Activated CD8-positive, alpha-beta memory T cell treated with anti-CD3 and anti-CD28 coated beads for 36 hours (primary cell): Measurements from ENCODE around the gene SMYD3. TPM values are rescaled to one million over a fixed set of nuclear protein-coding genes. Genes with fewer than 3 reads are reported as not detected.

Experiments
- CTCF ChIA-PET: fragments of 350-600 bp; sonication (Branson Sonifier 250); formaldehyde crosslinking; loops from one replicate; lab custom pipeline; 2021; ENCODE audit warnings: antibody characterized with exemption; lab: Charles Lee
- POLR2A ChIA-PET: fragments of 350-600 bp; sonication (Branson Sonifier 250); formaldehyde crosslinking; loops from one replicate; lab custom pipeline; 2021; ENCODE audit warnings: antibody characterized with exemption; lab: Charles Lee
- total RNA-seq, 2 experiments: library from RNA; stranded (reverse); gene quantifications; one replicate each; pipeline ENCODE4 v1.2.3, GENCODE V29; 2021

SMYD3 gene
- total RNA-seq, 2 experiments from 2014 or later = 17.6 to 20.5 TPM

DNA sequence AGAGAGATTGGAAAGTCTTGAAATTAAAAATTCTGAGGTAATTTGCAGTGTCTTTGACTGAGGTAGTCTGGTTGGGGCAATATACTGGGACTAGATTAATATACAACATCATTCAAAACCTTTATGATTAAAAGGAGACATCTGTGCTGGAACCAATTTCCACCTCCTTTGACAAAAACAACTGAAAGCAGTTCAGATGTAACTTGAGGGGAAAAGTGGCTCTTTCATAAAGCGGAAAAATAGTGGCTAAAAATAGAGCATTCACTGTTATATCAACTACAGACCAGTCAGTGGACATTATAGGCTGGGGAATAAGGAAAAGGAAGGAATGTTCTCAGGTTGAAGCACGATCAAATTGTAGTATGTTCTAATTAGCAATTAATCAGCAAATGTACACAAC is 635.9 kb downstream of the SMYD3 start:
- CTCF ChIA-PET = no interaction called here

DNA sequence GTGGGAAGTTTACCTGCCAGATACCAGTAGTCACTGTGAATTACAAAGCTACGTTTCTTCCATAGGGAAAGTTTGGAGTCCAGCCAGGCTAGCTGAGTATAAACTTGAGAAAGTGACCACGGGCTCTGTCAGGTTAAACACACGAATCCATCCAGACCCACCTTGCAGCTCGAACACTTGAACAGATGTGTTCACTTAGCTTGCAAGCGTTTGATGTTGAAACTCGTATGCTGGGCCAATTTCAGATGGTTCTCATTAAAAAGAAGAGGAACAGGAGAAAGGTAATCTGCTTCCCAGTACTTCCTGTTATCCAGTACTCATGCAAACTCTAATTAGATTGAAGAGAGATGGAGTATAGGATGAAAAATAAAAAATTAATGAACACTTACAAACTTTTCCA is 636.4 kb downstream of the SMYD3 start:
- ChIA-PET POLR2A (no interaction called here), CTCF (no interaction called here)

More for the DNA sequence above, 635.9 kb downstream of the SMYD3 start:
- POLR2A ChIA-PET = no interaction called here

DNA sequence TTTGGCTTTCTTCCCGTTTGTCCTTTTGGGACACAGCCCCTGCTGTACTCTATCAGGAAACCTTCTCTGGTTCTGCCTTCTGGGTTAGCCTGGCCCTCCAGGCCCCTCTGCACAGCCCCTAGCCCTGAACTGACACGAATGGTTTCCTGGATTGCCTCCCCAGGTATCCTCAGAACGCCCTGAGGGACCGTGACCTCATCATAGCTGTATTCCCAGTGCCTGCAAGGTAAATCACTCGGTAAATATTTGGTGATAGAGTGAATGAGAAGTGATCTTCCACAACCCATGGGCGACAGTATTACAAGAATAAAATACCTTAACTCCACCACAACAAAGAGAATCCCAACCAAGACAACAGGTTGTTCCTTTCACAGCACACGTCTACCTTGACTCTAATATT is 637.2 kb downstream of the SMYD3 start:
- CTCF ChIA-PET = no interaction called here
- POLR2A ChIA-PET = no interaction called here

DNA sequence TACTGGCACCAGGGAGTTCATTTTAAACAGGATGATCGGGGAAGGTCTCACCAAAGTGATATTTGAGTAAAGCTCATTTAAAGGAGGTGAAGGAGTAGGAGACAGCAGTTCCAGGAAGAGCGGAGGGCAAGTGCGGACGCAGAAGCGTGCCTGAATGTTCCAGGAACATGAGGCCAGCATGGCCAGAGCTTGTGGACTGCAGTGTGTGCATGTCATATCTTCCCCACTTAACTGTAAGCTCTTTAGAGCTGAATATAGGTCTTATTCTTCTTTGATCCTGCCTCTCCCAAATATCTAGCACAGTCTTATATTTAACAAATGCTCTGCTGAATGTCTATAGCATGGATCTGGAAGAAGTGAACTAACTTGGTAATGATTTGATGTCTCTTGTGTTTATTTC is 639.3 kb downstream of the SMYD3 start:
- ChIA-PET CTCF (interaction anchor here (0.7 kb wide), 1 partner anchor 903 kb away, joined by 3 read pairs; no protein-coding TSS in a partner anchor), POLR2A (no interaction called here)

DNA sequence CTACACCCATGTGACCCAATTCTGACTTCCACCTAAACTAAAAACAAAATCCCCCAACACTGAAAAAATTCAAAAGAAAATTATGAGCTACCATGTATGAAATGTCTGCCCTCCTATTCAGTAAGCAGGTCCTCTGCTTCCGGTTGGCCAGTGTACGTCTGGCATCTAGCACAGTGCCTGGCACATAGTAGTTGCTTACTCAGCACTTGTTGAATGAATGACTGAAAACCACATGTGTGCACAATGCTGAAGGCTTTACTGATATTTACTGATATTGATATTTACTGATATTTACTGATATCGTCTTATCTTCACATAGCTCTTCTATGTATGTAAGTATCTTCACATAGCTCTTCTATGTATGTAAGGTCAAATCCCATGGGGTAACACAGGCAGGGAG is 642.2 kb downstream of the SMYD3 start:
- CTCF ChIA-PET = no interaction called here

DNA sequence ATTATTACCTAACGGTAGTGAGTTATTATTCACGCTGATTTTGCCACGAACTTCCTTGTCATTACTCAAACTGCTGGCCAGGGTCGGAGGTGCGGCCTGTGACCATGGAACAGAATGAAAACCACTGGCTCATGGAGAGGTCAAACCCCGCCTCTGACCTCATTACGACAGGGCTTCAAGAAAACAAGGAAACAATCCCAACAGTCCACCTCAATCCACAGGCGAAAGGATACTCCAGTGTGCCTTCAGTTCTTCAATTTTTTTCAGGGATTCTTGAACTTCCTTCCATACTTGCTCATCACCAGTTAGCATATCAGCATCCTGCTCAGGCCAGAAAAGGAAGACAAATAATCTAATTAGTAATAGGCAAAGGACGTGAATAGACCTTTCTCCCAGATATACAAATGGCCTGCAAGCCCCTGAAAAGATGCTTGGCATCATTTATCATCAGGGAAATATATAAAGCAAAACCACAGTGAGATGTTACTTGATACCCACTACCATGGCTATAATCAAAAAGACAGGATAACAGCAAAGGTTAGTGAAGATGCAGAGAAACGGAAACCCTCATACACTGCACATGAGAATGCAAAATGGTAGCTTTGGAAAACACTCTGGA is 643.4 kb downstream of the SMYD3 start:
- CTCF ChIA-PET = no interaction called here
- POLR2A ChIA-PET = no interaction called here

More for the DNA sequence above, 642.2 kb downstream of the SMYD3 start:
- POLR2A ChIA-PET = no interaction called here

GRCh38 chr1:245862812-245863540 is 644.1 kb downstream of the SMYD3 start:
- POLR2A ChIA-PET = no interaction called here

GRCh38 chr1:245860657-245861544 is 646.2 kb downstream of the SMYD3 start:
- ChIA-PET POLR2A (no interaction called here), CTCF (no interaction called here)

More at GRCh38 chr1:245862812-245863540, 644.1 kb downstream of the SMYD3 start:
- CTCF ChIA-PET = no interaction called here

- ChIA-PET CTCF (no interaction called here), POLR2A (no interaction called here)
Observed at GRCh38 chr1:245859493-245860114, 647.5 kb downstream of the SMYD3 start.

DNA sequence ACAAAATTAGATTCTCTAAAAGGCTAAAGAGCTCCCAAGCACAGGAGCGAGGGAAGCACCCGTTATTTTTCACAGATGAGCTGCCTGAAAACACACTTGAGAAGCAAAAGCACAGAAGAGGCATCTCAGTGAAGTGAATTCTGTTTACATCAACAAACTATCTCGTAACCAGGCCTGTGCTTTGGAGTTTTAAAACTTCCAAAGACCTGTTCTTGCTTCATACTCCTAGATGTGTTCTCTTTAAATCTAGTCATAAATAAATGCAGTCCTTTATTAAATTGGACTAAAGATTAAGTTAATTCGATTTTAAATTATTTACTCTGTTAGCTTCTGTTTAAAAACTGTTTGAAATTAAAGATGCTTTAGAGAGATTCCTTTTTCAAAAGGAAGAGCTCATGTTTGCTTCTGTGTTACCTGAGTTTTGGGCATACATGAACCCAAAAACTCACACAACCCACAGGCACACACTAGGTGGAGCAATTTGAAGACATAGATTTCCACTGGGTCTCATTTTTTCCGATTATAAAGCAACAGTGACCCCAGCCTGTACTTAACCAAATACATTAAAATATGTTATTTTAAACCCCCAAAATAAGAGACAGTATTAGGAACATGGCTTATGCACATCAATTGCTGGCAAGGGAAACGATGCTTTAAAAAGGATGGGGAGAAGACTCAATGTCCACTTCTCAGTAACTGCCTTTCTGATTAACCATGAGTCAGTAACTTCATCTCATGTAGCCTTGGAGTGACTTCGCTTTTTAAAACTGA is 648.2 kb downstream of the SMYD3 start:
- ChIA-PET POLR2A (no interaction called here), CTCF (interaction anchor here (0.8 kb wide), 1 partner anchor 9 kb away, joined by 3 read pairs; no protein-coding TSS in a partner anchor)

DNA sequence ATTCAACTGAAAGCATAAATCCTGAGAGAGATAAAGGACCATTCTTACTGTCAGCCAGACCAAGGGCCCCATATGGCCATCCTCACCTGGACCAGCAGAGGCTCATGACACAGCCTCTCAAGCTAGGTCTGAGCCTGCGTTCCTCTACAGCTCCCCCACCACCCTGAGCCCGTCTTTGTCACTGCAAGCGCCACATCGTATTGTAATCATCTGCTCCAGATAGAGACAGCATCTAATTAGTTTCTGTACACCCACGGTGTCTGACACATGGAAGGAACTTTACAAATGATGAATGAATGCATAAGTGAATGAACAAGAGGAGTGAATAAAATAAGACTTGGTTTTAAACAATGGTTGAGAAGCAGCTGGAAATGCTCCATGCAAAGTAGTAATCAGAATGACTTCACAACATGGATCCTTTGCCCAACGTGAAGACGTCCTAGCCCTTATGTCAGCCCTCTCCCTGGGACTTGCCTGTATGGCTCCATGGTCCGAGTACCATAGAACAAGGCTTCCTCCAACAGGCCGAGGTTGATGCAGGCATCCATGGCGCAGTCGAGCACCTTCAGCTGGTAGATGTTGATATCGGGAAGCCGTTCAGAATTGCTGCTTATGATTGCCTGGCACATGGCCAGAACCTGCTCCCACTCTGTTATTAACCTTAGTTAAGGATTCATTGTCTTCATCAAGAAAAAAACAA is 648.9 kb downstream of the SMYD3 start:
- CTCF ChIA-PET = interaction anchor here (0.8 kb wide), 1 partner anchor 9 kb away, joined by 3 read pairs; no protein-coding TSS in a partner anchor
- POLR2A ChIA-PET = no interaction called here

- CTCF ChIA-PET = no interaction called here
- POLR2A ChIA-PET = no interaction called here
Observed at GRCh38 chr1:245856944-245857531, 650.0 kb downstream of the SMYD3 start.

DNA sequence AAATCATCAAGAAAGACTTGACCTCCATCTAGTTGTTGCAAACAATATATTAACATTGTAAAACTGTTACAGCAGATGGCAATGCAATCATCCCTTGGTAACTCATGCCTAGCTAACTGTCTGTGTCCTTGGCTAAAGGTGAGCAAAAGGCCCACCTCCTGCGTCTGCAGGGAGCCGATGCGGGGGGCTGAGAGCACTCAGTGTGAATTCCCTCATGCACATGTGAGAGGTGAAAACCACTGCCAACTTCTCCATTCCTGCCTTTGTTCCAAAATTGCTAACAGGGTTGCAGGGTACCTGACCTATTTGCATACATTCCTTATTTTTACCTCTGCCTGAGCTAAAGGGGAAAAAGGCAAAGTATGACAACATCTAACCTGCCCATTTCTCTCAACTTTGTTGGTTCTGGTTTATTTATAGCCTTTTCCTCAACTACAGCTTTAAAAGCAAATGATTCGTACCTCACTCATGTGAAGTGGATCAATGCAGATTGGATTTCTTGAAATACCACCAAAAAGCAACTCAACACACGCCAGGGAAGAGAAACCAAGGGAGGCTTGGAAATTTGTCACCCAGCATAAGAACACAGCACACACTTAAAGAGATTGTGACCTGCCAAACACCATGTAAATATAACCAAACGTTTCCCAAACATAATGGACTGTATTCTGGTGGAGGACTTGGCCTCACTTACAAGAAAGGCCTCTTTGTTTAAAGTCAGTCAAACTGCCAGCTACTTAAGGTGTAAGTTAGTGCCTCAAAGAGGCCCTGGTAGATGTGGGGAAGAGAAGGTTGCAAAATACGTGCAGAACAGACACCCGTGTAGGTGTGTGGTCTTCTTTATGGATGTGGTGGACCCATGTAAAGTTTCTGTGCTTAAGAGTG is 651.0 kb downstream of the SMYD3 start:
- POLR2A ChIA-PET = no interaction called here

GRCh38 chr1:245853291-245853690 is 653.8 kb downstream of the SMYD3 start:
- POLR2A ChIA-PET = no interaction called here

More for the DNA sequence above, 651.0 kb downstream of the SMYD3 start:
- CTCF ChIA-PET = no interaction called here

GRCh38 chr1:245843101-245843500 is 664.0 kb downstream of the SMYD3 start:
- ChIA-PET CTCF (no interaction called here), POLR2A (no interaction called here)

More at GRCh38 chr1:245853291-245853690, 653.8 kb downstream of the SMYD3 start:
- CTCF ChIA-PET = no interaction called here

GRCh38 chr1:245842106-245842505 is 665.0 kb downstream of the SMYD3 start:
- POLR2A ChIA-PET = no interaction called here
- CTCF ChIA-PET = no interaction called here

DNA sequence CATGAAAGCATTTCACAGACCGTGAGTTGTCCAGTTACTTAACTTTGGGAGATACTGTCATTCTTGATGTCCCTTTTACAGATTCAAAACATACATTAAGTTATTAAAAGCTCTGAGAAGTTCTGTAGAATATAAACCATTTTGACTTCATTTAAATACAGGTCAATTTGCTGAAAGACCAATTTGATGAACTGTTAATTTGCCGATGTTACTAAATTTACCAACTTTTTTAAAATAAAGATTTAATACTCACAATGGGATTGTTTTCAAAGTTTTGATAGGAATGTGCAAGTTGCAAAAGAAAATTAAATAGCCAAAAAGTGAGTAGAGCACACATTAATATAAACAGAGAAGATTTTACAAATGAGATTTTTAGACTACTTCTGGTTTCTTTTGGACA is 666.1 kb downstream of the SMYD3 start:
- POLR2A ChIA-PET = no interaction called here

More for the DNA sequence above, 666.1 kb downstream of the SMYD3 start:
- CTCF ChIA-PET = no interaction called here
